GM19035 (cell line): ENCODE measurements around the gene PLXNA2.

ENCODE experiments used
- ATAC-seq: cut with Tn5 transposase; IDR thresholded peaks from one replicate; pipeline ENCODE4 v1.9.1; 2021; ENCODE audit not compliant: unreplicated experiment

The PLXNA2 gene

GRCh38 chr1:208165659-208166058 lies 78.5 kb downstream of the PLXNA2 start:
- ATAC-seq = no peak

DNA sequence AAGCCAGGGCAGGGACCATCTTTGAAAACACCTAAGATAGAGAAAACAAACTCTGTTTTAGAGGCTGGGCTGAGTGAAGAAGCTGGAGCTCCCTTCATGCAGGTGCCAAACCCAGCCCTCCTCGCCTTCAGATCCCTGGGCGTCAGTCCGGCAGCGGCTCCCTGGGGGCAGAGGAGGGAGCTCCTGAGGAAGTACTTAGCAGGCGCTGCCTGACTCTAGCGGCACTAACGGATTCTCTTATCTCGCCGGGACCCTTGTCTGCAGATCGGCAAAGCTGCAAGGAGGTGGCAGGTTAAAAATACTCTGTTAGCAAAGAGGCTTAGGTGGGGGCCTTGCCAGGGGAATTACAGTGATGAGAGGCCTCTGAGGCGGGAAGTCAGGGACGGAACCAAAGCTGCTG lies 79.6 kb downstream of the PLXNA2 start:
- no peak for ATAC-seq

GRCh38 chr1:208163539-208163938 lies 80.6 kb downstream of the PLXNA2 start:
- no peak for ATAC-seq

DNA sequence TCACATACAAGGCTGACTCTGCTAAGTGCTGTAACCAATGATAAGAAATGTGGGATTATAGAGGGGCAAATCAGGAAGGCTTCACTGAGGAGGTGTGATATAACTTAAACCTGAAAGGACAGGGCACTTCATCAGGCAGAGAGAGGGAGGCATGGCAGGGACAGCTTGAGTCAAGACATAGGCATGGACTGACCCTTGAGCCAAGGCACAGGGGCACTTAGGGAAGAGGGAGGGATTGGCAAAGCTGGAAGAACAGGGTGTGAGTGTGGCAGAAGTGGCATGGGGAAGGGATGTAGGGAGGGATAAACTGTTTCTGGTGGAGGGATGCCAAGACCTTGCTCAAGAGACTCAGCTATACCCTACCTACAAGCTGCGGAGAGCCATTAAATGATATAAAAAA lies 81.3 kb downstream of the PLXNA2 start:
- no peak for ATAC-seq

DNA sequence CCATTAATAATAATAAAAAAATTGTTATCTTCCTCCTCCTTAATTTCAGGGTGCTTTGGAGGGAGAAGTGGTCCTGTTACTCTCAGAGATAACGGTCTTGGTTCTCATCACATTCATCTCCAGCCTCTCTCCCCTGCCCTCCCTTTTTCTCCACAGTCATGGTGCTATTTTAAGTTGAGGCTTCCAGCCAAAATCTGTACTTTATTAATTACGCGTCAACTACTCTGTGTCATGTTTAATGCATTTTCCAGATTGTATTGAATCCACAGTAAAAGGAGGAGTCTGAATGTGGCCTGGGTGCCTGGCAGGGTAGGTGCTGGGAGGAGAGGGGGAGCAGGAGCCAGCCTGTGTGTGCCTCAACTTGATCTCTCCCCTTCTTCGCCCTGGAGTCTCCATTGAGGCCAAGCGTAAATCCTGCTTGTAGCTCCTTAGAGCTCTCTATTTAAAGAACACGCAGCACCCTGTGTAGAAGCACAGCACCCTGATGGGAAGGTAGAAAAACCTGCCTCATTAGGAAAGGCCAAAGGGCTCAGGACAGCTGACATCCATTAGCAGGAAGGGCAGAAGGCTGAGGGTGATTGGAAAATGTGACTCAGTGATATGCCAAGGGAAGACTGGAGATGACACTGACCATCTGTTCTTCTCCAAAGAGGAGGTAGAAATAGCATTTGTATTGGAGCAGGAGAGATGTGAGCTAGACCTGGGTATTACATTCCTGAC lies 82.4 kb downstream of the PLXNA2 start:
- ATAC-seq = no peak

GRCh38 chr1:208161005-208161404 lies 83.2 kb downstream of the PLXNA2 start:
- no peak for ATAC-seq

DNA sequence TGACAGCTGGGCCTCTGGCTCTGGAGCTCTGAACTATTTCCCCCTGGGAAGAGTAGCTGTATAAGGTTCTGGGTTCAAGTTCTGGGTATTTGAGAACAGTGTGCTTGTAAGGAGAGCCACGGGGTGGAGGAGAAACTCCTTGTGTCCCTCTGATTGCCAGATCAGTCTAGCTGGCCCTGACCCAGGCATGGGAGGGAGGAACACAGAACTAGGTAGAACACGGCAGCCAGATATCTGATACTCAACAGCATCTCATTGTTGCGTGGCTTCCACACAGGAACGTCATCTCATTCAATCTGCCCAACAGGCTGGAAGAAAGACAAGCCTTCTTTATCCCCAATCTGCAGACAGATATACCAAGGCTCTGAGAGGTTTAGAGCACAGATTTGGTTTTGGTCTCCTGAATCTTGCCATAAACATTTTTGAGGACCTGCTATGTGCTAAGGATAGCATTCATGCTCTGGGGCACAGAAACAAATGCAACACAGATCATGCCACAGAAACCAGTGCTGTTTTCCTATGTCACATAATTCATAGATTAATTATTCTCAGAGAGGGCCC lies 83.8 kb downstream of the PLXNA2 start:
- ATAC-seq = no peak

DNA sequence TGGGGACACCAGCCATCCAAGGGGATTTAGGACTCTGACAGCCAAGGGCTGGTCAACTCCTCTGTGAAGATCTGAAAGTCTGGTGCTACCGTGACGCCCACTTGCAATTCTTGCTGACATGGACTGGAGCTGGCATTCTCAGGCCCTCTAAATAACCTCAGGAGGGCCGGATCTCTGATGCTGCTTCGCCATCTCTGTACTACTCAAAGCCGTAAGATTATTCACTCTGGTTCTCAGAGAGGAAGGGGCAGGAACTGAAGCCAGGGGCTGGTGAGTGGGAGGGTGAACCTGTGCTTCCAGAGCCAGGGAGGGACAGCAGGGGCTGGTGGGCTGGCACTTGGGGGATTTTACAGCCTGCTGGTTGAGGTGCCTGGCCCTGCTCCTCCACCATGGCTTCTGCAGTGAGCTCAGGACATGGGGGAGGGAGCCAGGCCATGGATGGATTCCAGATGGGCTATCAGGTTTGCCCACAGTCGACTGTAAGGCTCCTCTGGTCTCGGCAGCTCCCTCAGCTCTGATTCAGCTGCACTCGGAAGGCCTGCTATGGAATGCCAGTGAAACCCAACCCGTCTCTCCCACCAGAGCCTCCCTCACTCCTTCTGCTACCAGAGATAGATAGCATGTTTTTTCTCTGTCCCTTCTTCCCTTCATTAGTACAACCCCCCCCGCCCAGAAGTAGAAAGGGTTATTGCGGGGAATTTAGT lies 84.5 kb downstream of the PLXNA2 start:
- ATAC-seq = no peak

DNA sequence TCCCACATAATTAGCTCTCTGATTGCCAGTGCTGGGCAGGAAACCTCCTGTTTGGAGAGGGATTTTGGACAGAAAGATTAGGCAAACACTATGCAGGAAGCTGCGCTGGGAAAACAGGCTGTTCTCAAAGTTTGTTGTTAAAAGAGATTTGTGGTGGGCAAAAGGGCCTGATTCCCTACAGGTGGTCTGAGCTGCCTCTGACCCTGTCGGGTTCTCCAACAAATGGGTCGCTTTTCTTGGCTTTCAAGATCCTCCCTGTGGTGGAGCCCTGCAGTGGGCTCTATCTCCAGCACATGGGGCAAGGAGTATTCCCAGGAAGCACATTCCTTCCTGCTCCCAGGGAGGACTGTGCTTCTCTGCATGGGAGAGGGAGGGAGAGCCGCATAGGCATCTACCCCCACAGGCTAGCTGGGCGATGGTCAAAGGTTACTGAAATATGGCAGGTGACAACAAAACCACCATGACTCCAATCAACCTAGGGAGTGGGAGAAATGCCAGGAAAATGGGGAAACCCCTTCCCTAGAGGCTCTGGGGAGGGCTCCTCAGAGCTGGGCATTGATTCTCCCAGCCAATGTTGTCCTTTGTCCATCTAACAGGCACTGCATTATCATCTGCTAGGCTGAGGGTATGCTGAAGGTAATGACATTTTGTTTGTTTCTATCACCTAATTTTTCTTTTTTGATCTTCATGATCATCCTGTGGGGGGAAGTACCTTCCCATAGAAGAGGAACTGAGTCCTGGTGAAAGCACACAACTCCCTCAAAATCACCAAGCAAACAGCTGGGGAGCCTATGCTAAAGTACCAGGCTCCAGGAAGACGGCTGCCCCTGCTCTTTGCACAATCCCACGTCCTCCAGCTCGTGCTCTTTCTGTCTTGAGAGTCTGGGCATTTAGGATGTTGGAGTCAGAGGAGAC lies 85.3 kb downstream of the PLXNA2 start:
- ATAC-seq = no peak

DNA sequence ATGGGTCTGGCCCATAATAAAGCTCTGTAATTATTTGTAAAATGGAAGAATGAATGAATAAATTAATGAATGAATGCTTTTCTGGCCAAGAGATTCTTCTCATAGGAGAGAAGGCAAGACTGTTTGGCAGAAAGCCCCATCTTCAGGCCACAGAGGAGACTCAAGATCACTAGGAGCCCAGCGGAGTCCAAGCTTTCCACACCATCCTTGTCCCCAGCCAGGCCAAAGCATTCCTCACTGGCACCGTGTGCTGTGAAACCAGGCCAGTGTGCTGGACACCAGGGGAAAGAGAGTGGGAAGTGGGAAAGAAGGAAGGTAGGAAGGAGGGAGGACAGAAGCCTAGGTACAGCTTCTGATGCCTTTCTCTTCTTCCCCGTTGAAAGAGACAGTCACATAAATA lies 86.4 kb downstream of the PLXNA2 start:
- ATAC-seq = no peak

- ATAC-seq = no peak
Measured at GRCh38 chr1:208156741-208157140, 87.4 kb downstream of the PLXNA2 start.

DNA sequence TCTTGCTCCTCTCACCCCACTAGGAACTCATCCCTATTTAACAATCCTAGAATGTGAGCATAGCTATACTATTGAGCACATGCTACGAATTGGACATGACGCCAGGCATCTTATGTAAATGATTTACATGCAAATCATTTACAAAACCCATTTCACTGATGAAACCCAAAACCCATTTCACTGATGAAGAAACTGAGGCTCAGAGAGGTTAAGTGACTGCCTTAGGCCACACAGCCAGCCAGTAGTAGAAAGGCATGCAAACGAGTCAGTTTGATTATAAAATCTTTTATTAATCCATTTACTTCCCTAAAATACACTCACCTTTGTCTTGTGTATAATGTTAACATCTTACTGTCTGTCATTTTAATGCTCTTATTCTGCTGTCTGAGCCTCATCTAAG lies 87.9 kb downstream of the PLXNA2 start:
- ATAC-seq = no peak

- ATAC-seq = no peak
Measured at GRCh38 chr1:208154679-208155642, 89.2 kb downstream of the PLXNA2 start.

DNA sequence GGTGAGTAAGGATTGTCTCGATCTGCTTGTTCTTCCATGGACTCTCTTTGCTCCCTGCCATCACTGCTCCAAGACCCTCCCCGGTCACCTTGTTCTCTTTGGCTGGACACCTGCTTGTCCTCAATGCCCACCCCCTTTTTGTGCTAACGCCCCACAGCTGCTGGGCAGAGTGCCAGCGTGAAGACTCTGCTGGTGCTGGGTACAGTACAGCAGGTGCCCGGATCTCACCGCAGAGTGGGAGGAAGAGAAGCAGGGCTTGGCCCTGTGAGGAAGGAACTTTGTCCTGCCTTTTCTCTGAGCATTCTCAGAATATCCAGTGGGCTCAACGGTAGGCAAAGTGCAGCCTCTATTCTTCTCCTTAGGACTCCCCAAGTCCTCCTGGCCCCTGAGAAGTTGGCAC lies 90.1 kb downstream of the PLXNA2 start:
- ATAC-seq = no peak

GRCh38 chr1:208153386-208153785 lies 90.8 kb downstream of the PLXNA2 start:
- ATAC-seq = no peak

- no peak for ATAC-seq
Measured at GRCh38 chr1:208151728-208152598, 92.2 kb downstream of the PLXNA2 start.

DNA sequence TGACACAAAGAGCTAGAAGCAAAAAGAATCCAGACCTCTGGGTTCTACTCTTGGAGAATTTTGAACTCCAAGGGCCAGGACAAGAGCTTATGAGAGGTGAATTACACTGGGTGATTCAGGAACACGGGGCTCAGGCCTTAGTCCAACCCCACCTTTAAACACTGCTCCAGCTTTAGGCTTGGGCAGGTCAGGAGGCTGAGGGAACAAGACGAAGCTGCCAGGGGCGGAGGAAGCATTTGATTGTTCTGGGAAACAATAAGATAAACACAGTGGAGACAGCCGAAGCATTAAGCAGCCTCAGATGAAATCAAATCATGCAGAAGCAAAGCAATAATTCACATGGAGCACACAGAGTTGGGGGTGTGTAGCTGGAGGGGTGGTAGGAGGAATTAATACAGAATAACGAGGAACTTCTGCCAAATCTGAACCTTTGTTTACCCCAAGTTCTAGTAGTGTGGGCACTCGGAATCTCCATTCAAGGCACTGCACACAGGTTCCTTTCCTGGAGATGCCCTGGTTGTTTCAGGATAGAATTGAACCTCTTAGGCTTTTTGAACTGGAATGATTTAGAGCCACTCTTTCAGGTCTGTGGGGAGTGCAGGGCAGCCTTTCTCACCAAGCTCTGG lies 93.2 kb downstream of the PLXNA2 start:
- ATAC-seq = no peak

- no peak for ATAC-seq
Measured at GRCh38 chr1:208149776-208150514, 94.2 kb downstream of the PLXNA2 start.
